ENCODE results near the gene PPP3CA. TPM values are rescaled to one million over a fixed set of nuclear protein-coding genes. Genes with fewer than 3 reads are reported as not detected.

Gene PPP3CA
- total RNA-seq, 3 donors from 2014 or later = 32.4 to 59.6 (median 47.8) TPM

DNA sequence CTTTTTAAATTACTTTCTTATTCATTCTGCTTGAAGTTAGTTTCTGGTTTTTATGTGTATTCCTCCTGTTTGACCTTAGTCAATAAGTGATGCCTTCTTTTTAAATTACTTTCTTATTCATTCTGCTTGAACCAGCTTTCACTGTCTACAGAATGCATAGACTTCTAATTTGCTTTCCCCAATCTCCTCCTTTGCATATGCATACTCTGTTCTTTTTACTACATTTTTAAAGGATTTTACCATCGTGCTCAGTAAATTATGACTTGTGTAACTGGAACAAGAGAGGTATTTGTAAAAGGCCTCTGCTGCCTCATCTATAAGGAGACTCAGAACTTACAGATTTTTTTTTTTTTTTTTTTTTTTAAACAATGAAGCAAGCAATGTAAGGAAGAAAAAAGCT, 228.7 kb downstream of the PPP3CA start:
- Histone ChIP-seq H3K9me3 (no peaks in the 10 kb centered on the region), H3K4me3 (no peak overlapping the region), H3K4me1 (no peaks in the 10 kb centered on the region), H3K27me3 (no peaks in the 10 kb centered on the region), H3K36me3 (no peaks in the 10 kb centered on the region), H3K27ac (no peak overlapping the region)
- intact Hi-C loops (cut with DNase I; ENCODE audit: low total_unique reads) = no loop called here
- no peak for DNase-seq (ENCODE audit: low spot score in 2 of 2)
- TF ChIP-seq POLR2AphosphoS5 (IDR thresholded peaks at IDR 0.05) = no peak
- TF ChIP-seq, protein P1, sequence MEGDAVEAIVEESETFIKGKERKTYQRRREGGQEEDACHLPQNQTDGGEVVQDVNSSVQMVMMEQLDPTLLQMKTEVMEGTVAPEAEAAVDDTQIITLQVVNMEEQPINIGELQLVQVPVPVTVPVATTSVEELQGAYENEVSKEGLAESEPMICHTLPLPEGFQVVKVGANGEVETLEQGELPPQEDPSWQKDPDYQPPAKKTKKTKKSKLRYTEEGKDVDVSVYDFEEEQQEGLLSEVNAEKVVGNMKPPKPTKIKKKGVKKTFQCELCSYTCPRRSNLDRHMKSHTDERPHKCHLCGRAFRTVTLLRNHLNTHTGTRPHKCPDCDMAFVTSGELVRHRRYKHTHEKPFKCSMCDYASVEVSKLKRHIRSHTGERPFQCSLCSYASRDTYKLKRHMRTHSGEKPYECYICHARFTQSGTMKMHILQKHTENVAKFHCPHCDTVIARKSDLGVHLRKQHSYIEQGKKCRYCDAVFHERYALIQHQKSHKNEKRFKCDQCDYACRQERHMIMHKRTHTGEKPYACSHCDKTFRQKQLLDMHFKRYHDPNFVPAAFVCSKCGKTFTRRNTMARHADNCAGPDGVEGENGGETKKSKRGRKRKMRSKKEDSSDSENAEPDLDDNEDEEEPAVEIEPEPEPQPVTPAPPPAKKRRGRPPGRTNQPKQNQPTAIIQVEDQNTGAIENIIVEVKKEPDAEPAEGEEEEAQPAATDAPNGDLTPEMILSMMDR (IDR thresholded peaks at IDR 0.05) = no peak
- no peak for TF ChIP-seq POLR2A (IDR thresholded peaks at IDR 0.05)

DNA sequence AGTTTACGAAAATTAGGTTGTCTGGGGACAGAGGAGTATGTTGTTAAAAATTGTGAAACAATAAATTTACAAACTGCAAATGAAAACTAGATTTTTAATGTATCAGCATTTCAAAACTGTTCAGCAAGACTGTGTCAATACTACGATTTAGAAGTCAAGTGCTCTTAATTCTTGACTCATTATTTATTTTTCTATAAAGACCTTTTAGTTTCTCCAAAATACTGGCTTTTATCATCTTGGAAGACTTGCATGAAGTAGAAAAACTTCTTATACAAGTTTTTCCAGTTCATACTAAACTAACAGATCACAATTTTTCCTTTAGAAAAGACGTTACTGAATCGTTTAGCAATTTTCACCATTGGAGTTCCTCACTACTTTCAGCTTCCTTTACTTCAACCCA, 231.4 kb downstream of the PPP3CA start:
- H3K36me3 ChIP-seq = no peaks in the 10 kb centered on the region
- H3K27ac ChIP-seq = peak overlapping the region in 1 of 2 donors; percentile 70
- H3K9me3 ChIP-seq = no peaks in the 10 kb centered on the region
- H3K4me3 ChIP-seq = no peak overlapping the region
- no peaks in the 10 kb centered on the region for H3K27me3 ChIP-seq
- TF ChIP-seq, protein P1 (IDR thresholded peaks at IDR 0.05) = no peak
- TF ChIP-seq POLR2A (IDR thresholded peaks at IDR 0.05) = no peak
- TF ChIP-seq POLR2AphosphoS5 (IDR thresholded peaks at IDR 0.05) = no peak
- intact Hi-C loops (cut with DNase I; ENCODE audit: low total_unique reads) = no loop called here
- no peak for DNase-seq (ENCODE audit: low spot score in 2 of 2)
- H3K4me1 ChIP-seq = no peaks in the 10 kb centered on the region

DNA sequence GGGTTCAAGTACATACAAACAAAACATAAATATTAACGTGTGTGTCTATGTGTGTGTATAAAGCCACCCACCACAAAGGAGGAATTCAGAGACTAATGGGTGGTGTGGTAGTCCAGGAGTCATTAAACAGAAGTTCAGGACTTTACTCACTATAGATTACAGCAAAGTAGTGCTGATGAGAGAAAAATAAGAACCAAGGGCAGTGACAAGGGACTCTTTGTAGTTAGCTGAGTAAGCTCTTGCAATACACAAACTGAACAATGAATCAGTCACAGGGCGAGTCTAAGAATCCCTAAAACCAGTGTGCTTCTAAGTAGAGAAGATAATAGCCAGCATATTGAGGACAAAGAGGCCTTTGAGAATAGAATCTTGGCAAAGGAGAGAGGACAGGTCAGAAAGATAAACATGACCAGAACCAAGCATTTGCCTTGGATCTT, 232.4 kb downstream of the PPP3CA start:
- intact Hi-C loops (cut with DNase I; ENCODE audit: low total_unique reads) = no loop called here
- H3K9me3 ChIP-seq = no peaks in the 10 kb centered on the region

DNA sequence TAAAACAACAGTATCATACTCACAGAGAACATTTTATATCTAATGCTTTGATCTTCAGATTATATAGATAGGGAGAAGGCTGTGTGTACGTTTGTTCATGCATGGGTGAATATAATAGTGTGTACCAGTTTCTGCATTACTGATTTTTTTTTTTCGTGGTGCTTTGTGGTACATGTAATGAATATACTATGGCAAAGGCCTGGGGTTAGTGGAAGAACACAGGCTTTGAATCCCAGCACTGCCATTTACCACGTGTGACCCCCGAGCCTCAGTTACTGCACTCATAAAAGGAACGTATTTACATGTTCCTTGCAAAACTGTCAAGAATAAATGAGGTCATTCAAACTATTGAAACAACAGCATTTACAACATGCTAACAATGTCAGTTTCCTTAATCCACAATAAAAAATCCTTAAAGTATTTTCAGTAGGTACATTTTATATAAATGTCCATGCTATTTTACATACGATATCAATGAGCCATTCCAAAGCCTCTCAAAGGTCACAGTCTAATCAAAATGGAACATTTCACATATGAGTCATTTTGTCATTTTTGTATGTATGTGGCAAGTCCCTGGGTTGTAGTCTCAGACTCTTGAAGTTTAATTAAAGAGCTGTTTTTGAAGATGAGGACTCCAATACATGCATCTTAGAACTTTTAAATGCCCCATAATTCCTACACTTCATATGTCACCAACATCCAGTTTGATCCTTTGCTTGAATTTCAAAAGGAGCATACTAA, 242.8 kb downstream of the PPP3CA start:
- Histone ChIP-seq H3K4me3 (no peak overlapping the region), H3K27ac (no peak overlapping the region), H3K4me1 (peaks cover 3 to 6% of the 10 kb centered on the region in 2 donors), H3K27me3 (no peaks in the 10 kb centered on the region), H3K36me3 (no peaks in the 10 kb centered on the region), H3K9me3 (no peaks in the 10 kb centered on the region)
- intact Hi-C loops (cut with DNase I; ENCODE audit: low total_unique reads) = no loop called here
- TF ChIP-seq, protein P1 (IDR thresholded peaks at IDR 0.05) = no peak
- TF ChIP-seq POLR2AphosphoS5 (IDR thresholded peaks at IDR 0.05) = no peak
- TF ChIP-seq POLR2A (IDR thresholded peaks at IDR 0.05) = no peak
- no peak for DNase-seq (ENCODE audit: low spot score in 2 of 2)

More for the DNA sequence above, 232.4 kb downstream of the PPP3CA start:
- TF ChIP-seq, protein P1 (IDR thresholded peaks at IDR 0.05) = no peak
- TF ChIP-seq POLR2AphosphoS5 (IDR thresholded peaks at IDR 0.05) (no peak), POLR2A (IDR thresholded peaks at IDR 0.05) (no peak)
- no peak for DNase-seq (ENCODE audit: low spot score in 2 of 2)
- Histone ChIP-seq H3K4me1 (no peaks in the 10 kb centered on the region), H3K36me3 (no peaks in the 10 kb centered on the region), H3K27ac (peak overlapping the region; percentile 33 to 70), H3K4me3 (no peak overlapping the region), H3K27me3 (no peaks in the 10 kb centered on the region)

DNA sequence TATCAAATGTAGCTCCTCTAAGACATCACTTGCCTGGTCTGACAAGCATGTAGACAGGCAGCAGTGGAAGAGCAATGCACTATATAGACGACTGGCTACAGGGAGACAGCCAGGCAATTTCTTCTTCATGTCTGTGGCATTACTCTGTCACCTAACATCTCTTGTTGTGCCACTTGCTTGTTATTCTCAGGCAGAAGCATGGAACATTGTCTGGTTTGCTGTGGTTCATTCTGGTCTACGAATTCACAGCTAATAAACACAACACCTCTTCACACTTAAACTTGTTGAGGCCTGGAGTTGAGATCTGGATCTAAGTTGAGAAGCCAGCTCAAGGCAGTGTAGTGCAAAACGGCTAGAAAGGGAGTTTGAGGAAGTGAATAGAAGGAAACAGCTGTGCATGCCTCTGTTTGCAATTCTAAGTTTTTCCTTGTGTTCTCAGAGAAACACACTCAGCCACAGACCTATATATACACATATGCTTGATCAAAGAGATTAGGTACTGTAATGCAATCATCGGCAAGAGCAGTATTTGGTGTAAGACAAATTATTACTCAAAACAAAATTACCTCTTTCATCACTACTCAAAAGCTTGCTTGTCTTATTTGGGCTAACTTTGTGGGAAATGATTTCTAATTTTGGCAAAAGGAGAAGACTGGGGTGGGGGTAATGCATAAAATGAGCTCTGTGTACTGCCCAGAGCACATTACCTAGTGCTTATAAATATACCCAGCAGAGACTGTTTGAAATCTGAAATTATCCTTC, 243.8 kb downstream of the PPP3CA start:
- H3K4me1 ChIP-seq = peaks cover 3 to 6% of the 10 kb centered on the region in 2 donors
- TF ChIP-seq POLR2A (IDR thresholded peaks at IDR 0.05) (no peak), POLR2AphosphoS5 (IDR thresholded peaks at IDR 0.05) (no peak)
- TF ChIP-seq, protein P1 (IDR thresholded peaks at IDR 0.05) = no peak
- no peak overlapping the region for H3K4me3 ChIP-seq
- intact Hi-C loops (cut with DNase I; ENCODE audit: low total_unique reads) = no loop called here
- peak overlapping the region; percentile 30 to 54 for H3K27ac ChIP-seq
- no peaks in the 10 kb centered on the region for H3K36me3 ChIP-seq
- H3K9me3 ChIP-seq = no peaks in the 10 kb centered on the region
- H3K27me3 ChIP-seq = no peaks in the 10 kb centered on the region
- no peak for DNase-seq (ENCODE audit: low spot score in 2 of 2)

All from breast epithelium (tissue), 4 donors.